Tibial nerve (tissue), 3 donors: Measurements from ENCODE around the gene RGL3.

ENCODE experiments used
- POLR2A ChIP-seq, 2 donors: fragments of 450-650 bp; IDR thresholded peaks; one replicate each; pipeline ENCODE4 v1.6.1; 2017; ENCODE audit warnings: antibody characterized with exemption in 2 of 2, mild to moderate bottlenecking in 2 of 2, moderate library complexity in 2 of 2
- TF ChIP-seq, protein P1 (sequence below), 5 experiments: fragments of 200-600 bp in 3 of 5; fragments of 450-650 bp in 2 of 5; sonication (generic) in 3 of 5; IDR thresholded peaks; one replicate each; pipeline ENCODE4 v1.5.1; 2016 to 2019; ENCODE audit warnings: antibody characterized with exemption in 5 of 5, mild to moderate bottlenecking in 3 of 5, moderate library complexity in 2 of 5

GRCh38 chr19:11377756-11378155 lies 41.4 kb downstream of the RGL3 start:
- TF ChIP-seq, protein P1, sequence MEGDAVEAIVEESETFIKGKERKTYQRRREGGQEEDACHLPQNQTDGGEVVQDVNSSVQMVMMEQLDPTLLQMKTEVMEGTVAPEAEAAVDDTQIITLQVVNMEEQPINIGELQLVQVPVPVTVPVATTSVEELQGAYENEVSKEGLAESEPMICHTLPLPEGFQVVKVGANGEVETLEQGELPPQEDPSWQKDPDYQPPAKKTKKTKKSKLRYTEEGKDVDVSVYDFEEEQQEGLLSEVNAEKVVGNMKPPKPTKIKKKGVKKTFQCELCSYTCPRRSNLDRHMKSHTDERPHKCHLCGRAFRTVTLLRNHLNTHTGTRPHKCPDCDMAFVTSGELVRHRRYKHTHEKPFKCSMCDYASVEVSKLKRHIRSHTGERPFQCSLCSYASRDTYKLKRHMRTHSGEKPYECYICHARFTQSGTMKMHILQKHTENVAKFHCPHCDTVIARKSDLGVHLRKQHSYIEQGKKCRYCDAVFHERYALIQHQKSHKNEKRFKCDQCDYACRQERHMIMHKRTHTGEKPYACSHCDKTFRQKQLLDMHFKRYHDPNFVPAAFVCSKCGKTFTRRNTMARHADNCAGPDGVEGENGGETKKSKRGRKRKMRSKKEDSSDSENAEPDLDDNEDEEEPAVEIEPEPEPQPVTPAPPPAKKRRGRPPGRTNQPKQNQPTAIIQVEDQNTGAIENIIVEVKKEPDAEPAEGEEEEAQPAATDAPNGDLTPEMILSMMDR (IDR thresholded peaks at IDR 0.05): no peak
- no peak for TF ChIP-seq POLR2A (IDR thresholded peaks at IDR 0.05)
